Panc1 (cell line): Measurements from ENCODE around the gene EPN2. TPM values are rescaled to one million over a fixed set of nuclear protein-coding genes. Genes with fewer than 3 reads are reported as not detected.

Experiments used
- ATAC-seq: fragments of 200-7000 bp; cut with Tn5 transposase; 2 replicates; pipeline ENCODE4 v1.9.1; 2020; ENCODE audit warnings: mild to moderate bottlenecking, moderate library complexity
- BruUV-seq: library from RNA; stranded (reverse); fragments of 400-500 nt; replicated peaks from 2 replicates; lab custom pipeline; 2021; lab: Mats Ljungman, UMichigan
- CTCF ChIA-PET: fragments of 300-600 bp; sonication (Branson Sonifier 250); formaldehyde crosslinking; loops from one replicate; lab custom pipeline; 2022; ENCODE audit warnings: antibody characterized with exemption; lab: Charles Lee
- POLR2A ChIA-PET: fragments of 300-600 bp; sonication (Branson Sonifier 250); formaldehyde crosslinking; loops from one replicate; lab custom pipeline; 2022; ENCODE audit warnings: antibody characterized with exemption; lab: Charles Lee
- DNase-seq: peaks from one replicate; pipeline ENCODE4 v3.0.0-alpha.2; 2010; ENCODE audit warnings: low read depth, low spot score
- H3K27ac ChIP-seq: 2 replicates; pipeline ENCODE4 v1.5.1; 2011; ENCODE audit warnings: mild to moderate bottlenecking, low read length, inconsistent platforms
- H3K27me3 ChIP-seq: fragments of 200-500 bp; sonication (Bioruptor generic); 2 replicates; pipeline ENCODE4 v1.6.0; 2014; ENCODE audit warnings: low read length, inconsistent platforms; ENCODE audit not compliant: control insufficient read depth, insufficient read depth
- H3K36me3 ChIP-seq: fragments of 200-500 bp; sonication (Bioruptor generic); 2 replicates; pipeline ENCODE4 v1.5.1; 2014; ENCODE audit warnings: inconsistent platforms, mild to moderate bottlenecking, low read length, moderate library complexity; ENCODE audit not compliant: control insufficient read depth, insufficient read depth
- H3K4me1 ChIP-seq: 2 replicates; pipeline ENCODE4 v1.5.1; 2011; ENCODE audit warnings: inconsistent platforms, mild to moderate bottlenecking, low read length, moderate library complexity; ENCODE audit not compliant: control insufficient read depth, insufficient read depth
- H3K4me3 ChIP-seq, 2 experiments: 2 replicates each; pipeline ENCODE4 v1.5.1; 2011 to 2012; ENCODE audit warnings: low read depth in 2 of 2, low read length in 2 of 2, mild to moderate bottlenecking in 2 of 2, inconsistent platforms in 1 of 2, moderate library complexity in 1 of 2
- H3K9me3 ChIP-seq: fragments of 200-500 bp; sonication (Bioruptor generic); 2 replicates; pipeline ENCODE4 v1.5.1; 2014; ENCODE audit warnings: low read depth, mild to moderate bottlenecking, inconsistent platforms, low read length, moderate library complexity; ENCODE audit not compliant: control insufficient read depth, insufficient read depth
- CTCF ChIP-seq: fragments of 450-650 bp; IDR thresholded peaks from 2 replicates; pipeline ENCODE4 v1.5.1; 2017; ENCODE audit warnings: mild to moderate bottlenecking
- POLR2AphosphoS5 ChIP-seq: IDR thresholded peaks from 2 replicates; pipeline ENCODE4 v1.6.1; 2012; ENCODE audit warnings: mild to moderate bottlenecking, low read depth, low read length, moderate library complexity
- SIN3A ChIP-seq: IDR thresholded peaks from 2 replicates; pipeline ENCODE4 v1.6.1; 2012; ENCODE audit warnings: low read depth, mild to moderate bottlenecking, low read length, moderate library complexity, borderline replicate concordance; ENCODE audit not compliant: insufficient read depth
- TCF7L2 ChIP-seq: IDR thresholded peaks from 2 replicates; pipeline ENCODE4 v1.6.1; 2011; ENCODE audit warnings: mild to moderate bottlenecking, low read depth, low read length, inconsistent platforms
- in situ Hi-C: cut with HindIII; loops from 2 replicates; pipeline ENCODE4 v1.10.0; 2016; ENCODE audit warnings: low sequenced_read_pairs, low pct_unique_long_range_greater_than_20kb
- intact Hi-C: fragments of 100-400 bp; cut with micrococcal nuclease; formaldehyde crosslinking; loops from one replicate; pipeline ENCODE4 v1.10.0; 2022; ENCODE audit not compliant: unreplicated experiment
- total RNA-seq: library from RNA; stranded (reverse); gene quantifications from one replicate; pipeline ENCODE4 v1.2.1, GENCODE V29; 2021; ENCODE audit not compliant: unreplicated experiment
- TF ChIP-seq, protein P1 (sequence below), 2 experiments: IDR thresholded peaks; 2 replicates each; pipeline ENCODE4 v1.6.1; 2011 to 2012; ENCODE audit warnings: low read depth in 2 of 2, control low read depth in 1 of 2, low read length in 1 of 2, mild to moderate bottlenecking in 1 of 2, moderate library complexity in 1 of 2; ENCODE audit not compliant: insufficient read depth in 1 of 2

The EPN2 gene
- total RNA-seq, 1 experiment from 2014 or later: 35.0 TPM

- Histone ChIP-seq H3K4me1 (no peaks in the 10 kb centered on the region), H3K9me3 (no peaks in the 10 kb centered on the region), H3K4me3 (no peak overlapping the region), H3K36me3 (no peaks in the 10 kb centered on the region), H3K27ac (no peak overlapping the region), H3K27me3 (no peaks in the 10 kb centered on the region)
- ChIA-PET CTCF (interaction anchor here (0.7 kb wide), 1 partner anchor 249 kb away, joined by 3 read pairs; no protein-coding TSS in a partner anchor), POLR2A (no interaction called here)
- intact Hi-C loops (no loop called here), in situ Hi-C loops (no loop called here)
- TF ChIP-seq SIN3A (no peak), CTCF (no peak), TCF7L2 (no peak), POLR2AphosphoS5 (no peak)
- TF ChIP-seq, protein P1, sequence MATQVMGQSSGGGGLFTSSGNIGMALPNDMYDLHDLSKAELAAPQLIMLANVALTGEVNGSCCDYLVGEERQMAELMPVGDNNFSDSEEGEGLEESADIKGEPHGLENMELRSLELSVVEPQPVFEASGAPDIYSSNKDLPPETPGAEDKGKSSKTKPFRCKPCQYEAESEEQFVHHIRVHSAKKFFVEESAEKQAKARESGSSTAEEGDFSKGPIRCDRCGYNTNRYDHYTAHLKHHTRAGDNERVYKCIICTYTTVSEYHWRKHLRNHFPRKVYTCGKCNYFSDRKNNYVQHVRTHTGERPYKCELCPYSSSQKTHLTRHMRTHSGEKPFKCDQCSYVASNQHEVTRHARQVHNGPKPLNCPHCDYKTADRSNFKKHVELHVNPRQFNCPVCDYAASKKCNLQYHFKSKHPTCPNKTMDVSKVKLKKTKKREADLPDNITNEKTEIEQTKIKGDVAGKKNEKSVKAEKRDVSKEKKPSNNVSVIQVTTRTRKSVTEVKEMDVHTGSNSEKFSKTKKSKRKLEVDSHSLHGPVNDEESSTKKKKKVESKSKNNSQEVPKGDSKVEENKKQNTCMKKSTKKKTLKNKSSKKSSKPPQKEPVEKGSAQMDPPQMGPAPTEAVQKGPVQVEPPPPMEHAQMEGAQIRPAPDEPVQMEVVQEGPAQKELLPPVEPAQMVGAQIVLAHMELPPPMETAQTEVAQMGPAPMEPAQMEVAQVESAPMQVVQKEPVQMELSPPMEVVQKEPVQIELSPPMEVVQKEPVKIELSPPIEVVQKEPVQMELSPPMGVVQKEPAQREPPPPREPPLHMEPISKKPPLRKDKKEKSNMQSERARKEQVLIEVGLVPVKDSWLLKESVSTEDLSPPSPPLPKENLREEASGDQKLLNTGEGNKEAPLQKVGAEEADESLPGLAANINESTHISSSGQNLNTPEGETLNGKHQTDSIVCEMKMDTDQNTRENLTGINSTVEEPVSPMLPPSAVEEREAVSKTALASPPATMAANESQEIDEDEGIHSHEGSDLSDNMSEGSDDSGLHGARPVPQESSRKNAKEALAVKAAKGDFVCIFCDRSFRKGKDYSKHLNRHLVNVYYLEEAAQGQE (IDR thresholded peaks at IDR 0.05; ENCODE audit: insufficient read depth in 1 of 2, low read depth in 2 of 2, low read length in 1 of 2): no peak
- DNase-seq: no peak
- peak; percentile 30; the same call in 1 of the 2 replicates for ATAC-seq
- no TSS peak for BruUV-seq
These were observed 17.5 kb downstream of the EPN2 start for GRCh38 chr17:19254651-19255050.

GRCh38 chr17:19255279-19255678, 18.1 kb downstream of the EPN2 start:
- TF ChIP-seq POLR2AphosphoS5 (no peak), CTCF (no peak), TCF7L2 (no peak), SIN3A (no peak)
- TF ChIP-seq, protein P1 (IDR thresholded peaks at IDR 0.05; ENCODE audit: insufficient read depth in 1 of 2, low read depth in 2 of 2, low read length in 1 of 2): no peak
- no peaks in the 10 kb centered on the region for H3K27me3 ChIP-seq
- in situ Hi-C loops: no loop called here
- no peaks in the 10 kb centered on the region for H3K9me3 ChIP-seq
- intact Hi-C loops: no loop called here
- no peaks in the 10 kb centered on the region for H3K36me3 ChIP-seq
- CTCF ChIA-PET: interaction anchor here (0.6 kb wide), 1 partner anchor 12 kb away, joined by 8 read pairs; no protein-coding TSS in a partner anchor
- POLR2A ChIA-PET: no interaction called here
- BruUV-seq: no TSS peak
- DNase-seq: no peak
- no peak overlapping the region for H3K27ac ChIP-seq
- H3K4me1 ChIP-seq: no peaks in the 10 kb centered on the region
- H3K4me3 ChIP-seq: no peak overlapping the region
- ATAC-seq: no peak
